GM19025 (cell line): Measurements from ENCODE around the gene FAIM.
"Not testable (repeated sequence)": the region's sequence is repeated elsewhere in the genome, so short reads cannot be mapped to it uniquely, and the experiment has no call there.

Source experiments
- ATAC-seq: cut with Tn5 transposase; IDR thresholded peaks from one replicate; pipeline ENCODE4 v1.9.1; 2021; ENCODE audit warnings: mild to moderate bottlenecking, low read depth, moderate library complexity; ENCODE audit not compliant: unreplicated experiment

Gene FAIM

GRCh38 chr3:138675393-138675792 lies 66.8 kb downstream of the FAIM start:
- ATAC-seq, result no peak

DNA sequence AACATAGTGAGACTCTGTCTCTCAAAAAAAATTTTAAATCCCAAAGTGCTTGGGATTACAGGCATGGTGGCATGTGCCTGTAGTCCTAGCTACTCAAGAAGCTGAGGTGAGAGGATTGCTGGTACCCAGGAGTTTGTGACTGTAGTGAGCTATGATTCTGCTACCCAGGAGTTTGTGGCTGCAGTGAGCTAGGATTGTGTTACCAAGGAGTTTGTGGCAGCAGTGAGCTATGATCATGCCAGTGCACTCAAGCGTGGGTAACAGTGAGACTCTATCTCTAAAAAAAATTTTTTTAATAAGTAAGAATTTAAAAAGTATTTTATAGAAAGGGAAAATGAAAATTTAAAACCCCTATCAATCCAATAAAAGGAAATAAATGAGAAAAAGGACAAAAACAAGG lies 69.5 kb downstream of the FAIM start:
- no peak for ATAC-seq

DNA sequence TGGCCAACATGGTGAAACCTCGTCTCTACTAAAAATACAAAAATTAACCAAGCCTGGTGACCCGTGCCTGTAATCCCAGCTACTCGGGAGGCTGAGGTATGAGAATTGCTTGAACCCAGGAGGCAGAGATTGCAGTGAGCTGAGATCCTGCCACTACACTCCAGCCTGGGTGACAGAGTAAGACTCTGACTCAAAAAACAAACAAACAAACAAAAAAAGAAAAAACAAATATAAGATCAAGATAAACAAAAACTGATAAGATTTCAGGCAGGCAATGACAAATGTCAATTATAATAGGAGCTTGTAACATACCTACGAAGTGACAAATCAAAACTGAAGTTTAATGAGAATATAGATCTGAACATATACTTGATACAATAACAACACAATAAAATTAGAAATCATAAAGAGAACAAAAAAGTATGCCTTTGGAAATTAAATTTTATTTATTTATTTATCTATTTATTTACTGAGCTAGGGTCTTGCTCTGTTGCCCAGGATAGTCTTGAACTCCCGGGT lies 70.4 kb downstream of the FAIM start:
- no peak for ATAC-seq

DNA sequence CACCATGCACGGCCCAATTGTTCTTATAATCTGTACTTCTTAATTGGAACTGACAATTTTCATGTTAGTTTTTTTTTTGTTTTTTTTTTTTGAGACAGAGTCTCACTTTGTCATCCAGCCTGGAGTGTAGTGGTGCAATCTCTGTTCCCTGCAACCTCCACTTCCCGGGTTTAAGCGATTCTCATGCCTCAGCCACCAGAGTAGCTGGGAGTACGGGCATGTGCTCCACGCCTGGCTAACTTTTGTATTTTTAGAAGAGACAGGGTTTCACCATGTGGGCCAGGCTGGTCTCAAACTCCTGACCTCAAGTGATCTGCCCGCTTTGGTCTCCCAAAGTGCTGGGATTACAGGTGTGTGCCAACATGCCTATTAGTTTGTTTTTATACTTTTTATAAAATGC lies 72.4 kb downstream of the FAIM start:
- not testable (repeated sequence) for ATAC-seq

- ATAC-seq, result no peak
Measured at GRCh38 chr3:138681463-138682220, 73.1 kb downstream of the FAIM start.

- ATAC-seq, result no peak
Measured at GRCh38 chr3:138682648-138683047, 74.1 kb downstream of the FAIM start.
